ENCODE data around the gene SNAPIN.
A peak's percentile ranks its signal among the peaks of the same experiment; 100 is the strongest.

The SNAPIN gene, protein sequence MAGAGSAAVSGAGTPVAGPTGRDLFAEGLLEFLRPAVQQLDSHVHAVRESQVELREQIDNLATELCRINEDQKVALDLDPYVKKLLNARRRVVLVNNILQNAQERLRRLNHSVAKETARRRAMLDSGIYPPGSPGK

DNA sequence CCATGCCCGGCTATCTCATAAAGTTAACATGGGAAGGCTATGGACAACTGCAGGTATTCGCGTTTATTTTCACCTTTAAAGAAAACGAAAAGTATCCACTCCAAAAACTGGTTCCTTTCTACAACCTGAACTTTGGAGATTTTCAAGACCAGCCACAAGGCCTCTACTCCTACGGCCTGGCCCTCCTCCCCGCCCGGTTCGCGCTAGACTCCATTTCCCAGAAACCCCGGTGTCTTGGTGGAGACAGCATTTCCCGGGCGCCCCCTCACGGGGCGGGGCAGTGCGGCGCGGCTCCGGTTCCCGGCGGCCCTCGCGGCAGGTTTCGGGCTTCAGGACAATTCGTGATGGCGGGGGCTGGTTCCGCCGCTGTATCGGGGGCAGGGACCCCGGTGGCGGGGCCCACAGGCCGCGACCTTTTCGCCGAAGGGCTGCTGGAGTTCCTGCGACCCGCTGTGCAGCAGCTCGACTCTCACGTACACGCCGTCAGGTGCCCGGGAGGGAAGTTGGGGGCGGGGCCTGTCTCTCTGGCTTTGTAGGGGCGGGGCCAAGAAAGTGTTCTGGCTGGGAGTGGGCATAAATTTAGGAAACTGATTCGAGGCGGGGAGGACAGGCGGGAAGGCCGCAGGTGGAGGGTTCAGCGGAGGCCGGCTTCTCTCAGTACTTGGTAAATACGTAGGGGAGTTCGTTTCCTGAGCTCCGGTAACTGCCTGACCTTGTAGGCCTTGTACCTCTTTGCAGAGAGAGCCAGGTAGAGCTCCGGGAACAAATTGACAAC, at the start of gene SNAPIN:
Gene SNAPIN, plus strand, starts transcription at position 304 of the 775 bp plus-strand sequence. Its CDS starts 41 bp downstream, at position 345.
- H3K9ac ChIP-seq, result peak within 1 kb of the TSS; percentile 11

DNA sequence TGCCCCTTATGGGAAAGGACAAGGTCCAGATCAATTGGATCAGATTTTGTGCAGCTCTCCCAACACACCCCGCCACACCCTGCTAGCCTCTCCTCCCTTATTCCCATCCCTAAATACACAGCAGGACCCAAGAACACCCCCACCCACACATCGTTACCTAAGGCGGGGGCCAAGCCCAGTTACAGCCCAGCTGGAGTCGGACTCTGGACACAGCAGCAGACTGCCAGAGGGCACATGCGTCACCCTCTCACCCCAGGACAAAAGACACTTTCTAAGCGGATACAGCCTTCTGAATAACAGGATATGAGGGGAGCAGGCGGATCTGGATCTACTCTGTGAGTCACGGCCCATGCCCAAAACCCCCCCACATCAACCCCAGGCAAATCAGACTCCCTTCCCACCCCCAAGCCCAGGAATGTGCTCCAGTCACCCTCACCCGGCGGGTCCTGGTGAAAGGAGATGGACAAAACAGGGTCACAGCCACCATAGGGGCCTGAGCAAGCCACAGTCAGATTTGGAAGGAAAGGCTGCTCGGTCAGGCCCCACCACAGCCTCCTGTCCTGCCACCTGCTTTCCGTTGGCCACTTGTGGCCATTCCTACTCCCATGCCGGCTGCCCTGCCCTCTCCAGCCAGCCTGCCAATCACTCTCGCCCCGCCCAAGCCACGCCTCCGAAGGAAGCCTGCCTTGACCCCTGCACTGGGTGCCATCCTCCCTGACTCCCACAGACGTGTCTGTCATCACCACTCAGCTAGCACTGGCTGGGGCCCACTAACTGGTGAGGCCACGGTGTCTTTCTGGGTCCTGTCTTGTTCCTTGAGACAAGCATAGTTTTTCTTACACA, 49.5 kb upstream of the SNAPIN start:
- TF ChIP-seq, protein P1, sequence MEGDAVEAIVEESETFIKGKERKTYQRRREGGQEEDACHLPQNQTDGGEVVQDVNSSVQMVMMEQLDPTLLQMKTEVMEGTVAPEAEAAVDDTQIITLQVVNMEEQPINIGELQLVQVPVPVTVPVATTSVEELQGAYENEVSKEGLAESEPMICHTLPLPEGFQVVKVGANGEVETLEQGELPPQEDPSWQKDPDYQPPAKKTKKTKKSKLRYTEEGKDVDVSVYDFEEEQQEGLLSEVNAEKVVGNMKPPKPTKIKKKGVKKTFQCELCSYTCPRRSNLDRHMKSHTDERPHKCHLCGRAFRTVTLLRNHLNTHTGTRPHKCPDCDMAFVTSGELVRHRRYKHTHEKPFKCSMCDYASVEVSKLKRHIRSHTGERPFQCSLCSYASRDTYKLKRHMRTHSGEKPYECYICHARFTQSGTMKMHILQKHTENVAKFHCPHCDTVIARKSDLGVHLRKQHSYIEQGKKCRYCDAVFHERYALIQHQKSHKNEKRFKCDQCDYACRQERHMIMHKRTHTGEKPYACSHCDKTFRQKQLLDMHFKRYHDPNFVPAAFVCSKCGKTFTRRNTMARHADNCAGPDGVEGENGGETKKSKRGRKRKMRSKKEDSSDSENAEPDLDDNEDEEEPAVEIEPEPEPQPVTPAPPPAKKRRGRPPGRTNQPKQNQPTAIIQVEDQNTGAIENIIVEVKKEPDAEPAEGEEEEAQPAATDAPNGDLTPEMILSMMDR (IDR thresholded peaks at IDR 0.05), result no peak
- Histone ChIP-seq H3K4me3 (ENCODE audit: low read depth, low read length) (peak overlapping the region; percentile 40), H3K79me2 (peaks cover 5% of the 10 kb centered on the region), H2AFZ (peak overlapping the region; percentile 53), H3K4me2 (ENCODE audit: low read length) (peak overlapping the region; percentile 56), H3K36me3 (ENCODE audit: control insufficient read depth, insufficient read depth, low read length) (no peaks in the 10 kb centered on the region), H3K9ac (no peak overlapping the region), H3K9me3 (ENCODE audit: control insufficient read depth, low read length) (no peaks in the 10 kb centered on the region), H3K27ac (peak overlapping the region; percentile 79), H3K27me3 (ENCODE audit: control insufficient read depth, insufficient read depth, low read length) (no peaks in the 10 kb centered on the region), H3K4me1 (peaks cover 25% of the 10 kb centered on the region)

More for the DNA sequence above, at the start of gene SNAPIN:
- H3K9me3 ChIP-seq (ENCODE audit: control insufficient read depth, low read length), result no peaks in the 10 kb centered on the region
- TF ChIP-seq, protein P1 (IDR thresholded peaks at IDR 0.05), result peak; percentile 9
- peak within 1 kb of the TSS; percentile 80 for H3K4me2 ChIP-seq (ENCODE audit: low read length)
- peak within 1 kb of the TSS; percentile 88 for H3K27ac ChIP-seq
- H3K27me3 ChIP-seq (ENCODE audit: control insufficient read depth, insufficient read depth, low read length), result no peaks in the 10 kb centered on the region
- H3K4me1 ChIP-seq, result no peaks in the 10 kb centered on the region
- peak within 1 kb of the TSS; percentile 86 for H2AFZ ChIP-seq
- no peaks in the 10 kb centered on the region for H3K36me3 ChIP-seq (ENCODE audit: control insufficient read depth, insufficient read depth, low read length)
- peaks cover 4% of the 10 kb centered on the region for H3K79me2 ChIP-seq
- H3K4me3 ChIP-seq (ENCODE audit: low read depth, low read length), result peak within 1 kb of the TSS; percentile 87

DNA sequence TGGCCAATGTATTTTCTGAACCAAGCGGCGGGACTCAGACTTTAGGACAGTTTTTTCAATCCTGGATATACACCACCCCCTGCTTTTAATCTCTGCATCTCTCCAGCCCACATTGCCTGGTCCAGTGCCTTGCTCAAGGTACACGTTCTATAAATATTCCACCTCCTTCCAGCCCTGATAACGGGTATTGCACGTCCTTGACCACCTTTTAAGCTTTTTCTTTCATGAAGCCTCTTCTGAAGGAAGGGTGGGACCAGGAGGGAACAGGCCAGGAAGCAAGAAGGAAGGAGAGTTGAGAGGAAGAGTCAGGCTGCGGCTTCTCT, 49.0 kb upstream of the SNAPIN start:
- Histone ChIP-seq H3K9me3 (ENCODE audit: control insufficient read depth, low read length) (no peaks in the 10 kb centered on the region), H3K4me2 (ENCODE audit: low read length) (peak overlapping the region; percentile 56), H3K4me3 (ENCODE audit: low read depth, low read length) (peak overlapping the region; percentile 40), H3K36me3 (ENCODE audit: control insufficient read depth, insufficient read depth, low read length) (no peaks in the 10 kb centered on the region), H3K79me2 (peaks cover 5% of the 10 kb centered on the region), H3K27ac (peak overlapping the region; percentile 79), H3K9ac (no peak overlapping the region), H2AFZ (peak overlapping the region; percentile 53), H3K4me1 (peaks cover 25% of the 10 kb centered on the region), H3K27me3 (ENCODE audit: control insufficient read depth, insufficient read depth, low read length) (no peaks in the 10 kb centered on the region)
- TF ChIP-seq, protein P1 (IDR thresholded peaks at IDR 0.05), result no peak

DNA sequence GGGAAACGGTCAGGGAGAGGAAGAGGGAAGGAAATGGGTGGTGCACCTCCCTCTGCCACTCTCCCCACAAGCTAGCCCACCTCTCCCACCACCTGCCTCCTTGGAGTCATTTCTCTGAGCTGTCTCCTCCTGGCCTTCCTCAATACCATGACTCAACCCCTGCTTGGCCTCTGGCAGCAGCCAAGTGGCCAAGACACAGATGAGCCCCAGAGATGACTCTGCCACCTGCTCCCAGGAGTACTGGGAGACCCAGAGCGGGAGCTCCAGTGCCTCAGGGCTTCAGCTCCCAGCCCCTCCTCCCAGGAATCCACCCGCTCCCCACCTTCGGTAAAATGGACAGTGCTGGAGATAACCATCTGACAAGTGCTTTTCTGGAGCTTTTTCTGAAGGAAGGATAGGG, 48.2 kb upstream of the SNAPIN start:
- H3K4me2 ChIP-seq (ENCODE audit: low read length), result peak overlapping the region; percentile 37
- H2AFZ ChIP-seq, result no peak overlapping the region
- TF ChIP-seq, protein P1 (IDR thresholded peaks at IDR 0.05), result no peak
- H3K79me2 ChIP-seq, result peaks cover 5% of the 10 kb centered on the region
- no peak overlapping the region for H3K4me3 ChIP-seq (ENCODE audit: low read depth, low read length)
- H3K4me1 ChIP-seq, result peaks cover 25% of the 10 kb centered on the region
- no peaks in the 10 kb centered on the region for H3K36me3 ChIP-seq (ENCODE audit: control insufficient read depth, insufficient read depth, low read length)
- no peak overlapping the region for H3K9ac ChIP-seq
- no peaks in the 10 kb centered on the region for H3K27me3 ChIP-seq (ENCODE audit: control insufficient read depth, insufficient read depth, low read length)
- H3K27ac ChIP-seq, result peak overlapping the region; percentile 79
- H3K9me3 ChIP-seq (ENCODE audit: control insufficient read depth, low read length), result no peaks in the 10 kb centered on the region
